T-helper 1 cell treated with Interleukin-12 subunit alpha and Interleukin-12 subunit beta and Interleukin-4 antibody, amounts not matched to agents 30 μg/mL and 1 μg/mL, for 36 hours (primary cell): Measurements from ENCODE around the gene AFF3.
A peak's percentile ranks its signal among the peaks of the same experiment; 100 is the strongest.
"Not testable (repeated sequence)": the region's sequence is repeated elsewhere in the genome, so short reads cannot be mapped to it uniquely, and the experiment has no call there.

ENCODE experiments used
- H3K27ac Mint-ChIP-seq: one replicate; pipeline ENCODE4 v1.8.0; 2021; ENCODE audit warnings: mild to moderate bottlenecking, mixed read lengths
- H3K27me3 Mint-ChIP-seq: one replicate; pipeline ENCODE4 v1.8.0; 2021; ENCODE audit warnings: low read depth, mixed read lengths
- H3K36me3 Mint-ChIP-seq: one replicate; pipeline ENCODE4 v1.8.0; 2021; ENCODE audit warnings: low read depth, mixed read lengths
- H3K4me1 Mint-ChIP-seq: one replicate; pipeline ENCODE4 v1.8.0; 2021; ENCODE audit warnings: low read depth, mixed read lengths
- H3K4me3 Mint-ChIP-seq: one replicate; pipeline ENCODE4 v1.8.0; 2021; ENCODE audit warnings: mild to moderate bottlenecking, moderate library complexity, mixed read lengths
- H3K9me3 Mint-ChIP-seq: one replicate; pipeline ENCODE4 v1.8.0; 2021; ENCODE audit warnings: mixed read lengths

Gene AFF3

GRCh38 chr2:100174026-100174431 is 31.6 kb upstream of the AFF3 start:
- H3K27me3 Mint-ChIP-seq = no peaks in the 10 kb centered on the region
- H3K27ac Mint-ChIP-seq = no peak overlapping the region
- H3K36me3 Mint-ChIP-seq = no peaks in the 10 kb centered on the region
- H3K4me3 Mint-ChIP-seq = no peak overlapping the region
- no peaks in the 10 kb centered on the region for H3K9me3 Mint-ChIP-seq
- H3K4me1 Mint-ChIP-seq = no peaks in the 10 kb centered on the region

DNA sequence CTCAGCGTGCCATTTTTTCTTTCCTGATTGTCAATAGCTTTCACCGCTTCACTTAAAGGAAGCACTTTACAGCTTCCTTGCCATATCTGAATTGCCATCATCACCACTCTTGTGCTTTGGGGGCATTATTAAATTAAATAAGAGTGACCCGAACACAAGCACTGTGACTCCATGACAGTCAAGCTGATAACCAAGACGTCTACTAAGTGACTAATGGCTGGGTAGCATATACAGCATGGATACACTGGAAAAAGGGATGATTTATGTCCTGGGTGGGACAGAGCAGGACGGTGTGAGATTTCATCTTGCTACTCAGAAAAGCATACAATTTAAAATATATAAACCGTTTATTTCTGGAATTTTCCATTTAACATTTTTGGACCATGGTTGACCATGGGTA is 24.3 kb upstream of the AFF3 start:
- no peaks in the 10 kb centered on the region for H3K27me3 Mint-ChIP-seq
- H3K9me3 Mint-ChIP-seq = peaks cover 9% of the 10 kb centered on the region
- H3K36me3 Mint-ChIP-seq = no peaks in the 10 kb centered on the region
- no peak overlapping the region for H3K27ac Mint-ChIP-seq
- no peak overlapping the region for H3K4me3 Mint-ChIP-seq
- no peaks in the 10 kb centered on the region for H3K4me1 Mint-ChIP-seq

DNA sequence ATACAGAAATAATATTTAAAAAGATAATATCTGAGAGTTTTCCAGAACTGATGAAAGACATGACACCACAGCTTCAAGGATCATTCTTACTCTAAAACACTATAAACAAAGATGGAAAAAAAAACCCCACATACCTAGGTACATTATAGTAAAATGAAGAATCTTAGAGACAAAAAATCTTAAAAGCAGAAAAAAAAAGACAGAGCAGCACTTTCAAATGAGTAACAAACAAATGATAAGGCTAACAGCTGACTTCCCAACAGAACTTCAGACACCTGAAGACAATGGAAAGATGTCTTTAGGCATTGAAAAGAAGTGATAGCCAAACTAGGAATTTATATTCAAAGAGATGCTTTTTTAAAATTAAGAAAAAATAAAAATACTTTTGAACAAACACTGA is 21.2 kb upstream of the AFF3 start:
- no peaks in the 10 kb centered on the region for H3K4me1 Mint-ChIP-seq
- H3K36me3 Mint-ChIP-seq = no peaks in the 10 kb centered on the region
- H3K9me3 Mint-ChIP-seq = peaks cover 12% of the 10 kb centered on the region
- H3K27ac Mint-ChIP-seq = no peak overlapping the region
- no peak overlapping the region for H3K4me3 Mint-ChIP-seq
- H3K27me3 Mint-ChIP-seq = no peaks in the 10 kb centered on the region

DNA sequence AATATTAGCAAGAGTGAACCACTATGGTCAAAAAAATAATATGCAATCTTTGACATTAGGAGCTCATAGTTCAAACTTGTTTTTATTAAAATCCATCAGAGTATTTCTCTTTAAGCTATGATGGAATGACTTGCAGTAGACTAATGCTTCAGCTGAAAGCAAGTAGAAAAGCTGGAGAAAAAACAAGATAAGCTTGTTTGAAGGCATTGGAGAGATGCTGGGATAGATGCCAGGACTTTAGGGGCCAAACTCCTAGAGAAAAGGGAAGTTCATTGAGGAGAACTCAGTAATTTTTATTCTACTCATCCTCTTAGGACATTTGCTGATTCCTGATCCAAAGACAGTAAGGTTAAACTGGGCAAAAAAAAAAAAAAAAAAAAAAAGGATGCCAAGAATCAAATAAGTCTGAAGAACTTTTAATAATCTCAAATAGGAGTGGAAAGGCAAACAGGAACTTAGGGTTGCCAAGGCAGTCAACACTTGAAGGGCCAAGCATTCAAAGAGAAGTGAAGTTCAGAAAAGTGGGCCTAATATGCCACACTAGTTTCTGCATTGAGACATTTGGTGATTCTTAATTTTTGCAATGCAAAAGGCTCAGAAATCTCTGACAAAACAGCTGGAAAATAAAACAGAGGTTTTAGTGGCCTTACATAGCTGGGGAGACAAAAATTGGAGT is 19.7 kb upstream of the AFF3 start:
- H3K4me3 Mint-ChIP-seq = no peak overlapping the region
- no peak overlapping the region for H3K27ac Mint-ChIP-seq
- no peaks in the 10 kb centered on the region for H3K36me3 Mint-ChIP-seq
- H3K9me3 Mint-ChIP-seq = peaks cover 12% of the 10 kb centered on the region
- no peaks in the 10 kb centered on the region for H3K27me3 Mint-ChIP-seq
- no peaks in the 10 kb centered on the region for H3K4me1 Mint-ChIP-seq

GRCh38 chr2:100160396-100160795 is 18.0 kb upstream of the AFF3 start:
- H3K4me1 Mint-ChIP-seq = no peaks in the 10 kb centered on the region
- H3K4me3 Mint-ChIP-seq = no peak overlapping the region
- H3K27ac Mint-ChIP-seq = no peak overlapping the region

GRCh38 chr2:100151832-100152231 is 9.4 kb upstream of the AFF3 start:
- not testable (repeated sequence) for H3K4me3 Mint-ChIP-seq, H3K36me3 Mint-ChIP-seq

More at GRCh38 chr2:100160396-100160795, 18.0 kb upstream of the AFF3 start:
- H3K9me3 Mint-ChIP-seq = peaks cover 14% of the 10 kb centered on the region
- no peaks in the 10 kb centered on the region for H3K36me3 Mint-ChIP-seq
- H3K27me3 Mint-ChIP-seq = peaks cover 5% of the 10 kb centered on the region

DNA sequence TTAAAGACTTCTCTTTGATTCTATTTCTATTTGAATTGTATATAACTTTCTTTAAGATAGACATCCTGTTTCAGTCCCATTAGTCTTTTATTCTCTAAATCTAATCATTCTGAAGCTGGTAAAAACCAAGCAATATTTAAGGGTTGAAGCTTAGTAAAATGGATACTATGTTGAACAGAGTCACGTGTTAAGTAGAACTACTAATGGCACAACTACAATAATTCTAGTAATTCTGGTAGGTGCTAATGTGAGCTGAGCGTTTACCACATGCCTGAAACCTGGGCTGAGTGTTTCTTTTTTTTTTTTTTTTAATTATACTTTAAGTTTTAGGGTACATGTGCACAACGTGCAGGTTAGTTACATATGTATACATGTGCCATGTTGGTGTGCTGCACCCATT is 8.9 kb upstream of the AFF3 start:
- H3K4me3 Mint-ChIP-seq = no peak overlapping the region
- H3K27me3 Mint-ChIP-seq = peaks cover 24% of the 10 kb centered on the region
- H3K36me3 Mint-ChIP-seq = peaks cover 4% of the 10 kb centered on the region
- H3K9me3 Mint-ChIP-seq = peaks cover 14% of the 10 kb centered on the region
- H3K27ac Mint-ChIP-seq = no peak overlapping the region
- no peaks in the 10 kb centered on the region for H3K4me1 Mint-ChIP-seq

More at GRCh38 chr2:100151832-100152231, 9.4 kb upstream of the AFF3 start:
- not testable (repeated sequence) for H3K27ac Mint-ChIP-seq, H3K4me1 Mint-ChIP-seq
- Mint-ChIP-seq H3K27me3 (peaks cover 24% of the 10 kb centered on the region), H3K9me3 (peaks cover 14% of the 10 kb centered on the region)

DNA sequence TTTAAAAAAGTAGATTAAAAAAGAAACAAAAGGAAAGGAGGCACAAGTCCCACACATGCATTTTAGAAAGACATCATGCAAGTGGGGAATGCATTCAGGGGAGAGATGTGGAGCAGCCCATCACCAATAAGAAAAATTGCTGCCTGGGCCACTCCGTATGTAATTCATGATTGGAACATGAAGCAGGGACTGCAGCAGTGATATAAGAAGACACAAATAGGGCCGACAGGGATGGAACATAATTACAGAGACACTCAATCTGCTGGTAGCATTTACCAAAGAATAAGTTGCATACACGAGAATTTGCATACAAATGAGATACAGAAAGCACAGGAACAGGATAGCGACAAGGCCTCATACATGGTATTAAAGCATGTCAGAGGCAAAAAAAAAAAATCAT is 6.5 kb upstream of the AFF3 start:
- H3K36me3 Mint-ChIP-seq = peaks cover 4% of the 10 kb centered on the region
- no peak overlapping the region for H3K27ac Mint-ChIP-seq
- H3K9me3 Mint-ChIP-seq = peaks cover 12% of the 10 kb centered on the region
- no peaks in the 10 kb centered on the region for H3K4me1 Mint-ChIP-seq
- H3K27me3 Mint-ChIP-seq = peaks cover 28% of the 10 kb centered on the region
- H3K4me3 Mint-ChIP-seq = no peak overlapping the region

DNA sequence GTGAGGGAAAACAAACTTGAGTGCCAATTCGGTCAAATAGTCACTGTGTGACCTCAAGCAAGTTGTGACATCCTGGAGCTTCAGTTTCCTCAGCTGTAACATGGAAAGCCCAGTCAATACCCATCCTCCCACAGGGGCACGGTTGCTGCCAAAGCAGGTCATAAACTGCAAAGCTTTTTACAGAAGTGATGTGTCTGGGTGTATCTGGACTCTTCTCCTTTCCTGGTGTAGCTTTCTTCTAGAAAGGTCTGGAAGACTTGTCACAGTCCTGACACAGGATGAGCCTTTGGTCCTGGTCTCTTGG is 4.2 kb upstream of the AFF3 start:
- no peak overlapping the region for H3K27ac Mint-ChIP-seq
- H3K4me3 Mint-ChIP-seq = no peak overlapping the region
- peaks cover 2% of the 10 kb centered on the region for H3K36me3 Mint-ChIP-seq
- peaks cover 41% of the 10 kb centered on the region for H3K27me3 Mint-ChIP-seq
- peaks cover 8% of the 10 kb centered on the region for H3K9me3 Mint-ChIP-seq
- H3K4me1 Mint-ChIP-seq = peaks cover 14% of the 10 kb centered on the region

- Mint-ChIP-seq H3K9me3 (peaks cover 8% of the 10 kb centered on the region), H3K27me3 (peaks cover 43% of the 10 kb centered on the region), H3K36me3 (peaks cover 2% of the 10 kb centered on the region), H3K4me1 (peaks cover 14% of the 10 kb centered on the region), H3K4me3 (no peak overlapping the region), H3K27ac (no peak overlapping the region)
Measured at GRCh38 chr2:100145893-100146656, 3.7 kb upstream of the AFF3 start.

DNA sequence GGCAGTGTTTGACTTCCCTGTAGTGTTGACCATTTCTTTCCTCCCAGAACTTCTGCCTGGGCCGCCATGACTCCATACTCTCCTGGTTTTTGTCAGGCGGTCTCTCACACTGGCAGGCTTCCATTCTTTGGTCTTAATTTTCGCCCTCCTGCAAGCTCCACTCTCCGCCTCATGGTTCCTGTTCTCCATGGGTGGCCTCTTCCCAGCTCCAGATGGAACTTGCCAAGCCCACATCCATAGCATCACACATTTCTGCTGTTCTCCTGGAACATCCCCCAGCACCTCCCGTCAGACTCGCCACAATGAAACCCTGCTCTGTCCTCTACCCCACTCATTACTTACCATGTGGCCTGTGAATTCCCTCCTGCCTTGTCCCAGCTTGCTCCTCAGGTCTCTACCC is 896 bp upstream of the AFF3 start:
- Mint-ChIP-seq H3K36me3 (no peaks in the 10 kb centered on the region), H3K4me3 (no peak overlapping the region), H3K4me1 (peaks cover 14% of the 10 kb centered on the region), H3K9me3 (peaks cover 8% of the 10 kb centered on the region), H3K27ac (no peak overlapping the region), H3K27me3 (peaks cover 42% of the 10 kb centered on the region)

DNA sequence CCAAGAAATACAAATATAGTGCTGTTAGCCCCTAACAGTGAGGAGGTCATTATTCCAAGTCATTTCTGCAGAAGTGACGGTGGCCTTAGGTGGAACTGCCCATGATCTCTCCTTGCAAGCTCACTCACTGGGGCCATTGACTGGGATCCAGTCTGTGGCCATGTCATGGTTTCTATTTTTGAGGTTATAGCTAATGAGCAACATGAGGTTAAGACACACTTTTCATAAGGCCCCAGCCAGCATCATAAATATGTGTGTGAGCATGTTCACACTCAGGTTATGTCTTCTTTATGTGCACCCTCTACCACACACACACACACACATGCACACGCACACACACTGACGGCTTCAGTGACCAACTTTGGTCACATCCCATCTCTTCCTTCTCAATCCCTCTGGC is 484 bp downstream of the AFF3 start:
- H3K36me3 Mint-ChIP-seq = no peaks in the 10 kb centered on the region
- peak overlapping the region; percentile 46 for H3K4me3 Mint-ChIP-seq
- H3K27ac Mint-ChIP-seq = peak overlapping the region; percentile 58
- peaks cover 20% of the 10 kb centered on the region for H3K4me1 Mint-ChIP-seq
- H3K9me3 Mint-ChIP-seq = peaks cover 8% of the 10 kb centered on the region
- peaks cover 40% of the 10 kb centered on the region for H3K27me3 Mint-ChIP-seq

DNA sequence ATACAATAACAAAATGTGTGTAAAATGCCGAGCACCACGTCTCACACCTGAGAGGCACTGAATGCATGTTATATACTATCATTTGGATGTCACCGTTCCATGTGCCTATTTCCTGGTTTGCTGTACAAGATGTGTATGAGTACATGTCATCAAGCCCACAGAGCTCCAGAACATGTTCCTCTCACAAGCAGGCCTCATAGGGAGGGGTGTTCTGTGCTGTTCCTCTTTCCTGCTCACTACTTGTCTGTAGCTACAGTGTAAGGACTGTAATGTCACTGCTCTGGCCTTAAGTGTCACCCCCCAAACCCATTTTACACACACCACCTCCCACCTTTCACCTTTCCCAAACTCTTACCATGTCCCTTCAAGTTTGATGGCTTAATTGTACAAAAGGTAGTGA is 1.8 kb downstream of the AFF3 start:
- Mint-ChIP-seq H3K27ac (no peak overlapping the region), H3K4me1 (peaks cover 20% of the 10 kb centered on the region), H3K4me3 (no peak overlapping the region), H3K9me3 (peaks cover 8% of the 10 kb centered on the region), H3K36me3 (no peaks in the 10 kb centered on the region), H3K27me3 (peaks cover 34% of the 10 kb centered on the region)

DNA sequence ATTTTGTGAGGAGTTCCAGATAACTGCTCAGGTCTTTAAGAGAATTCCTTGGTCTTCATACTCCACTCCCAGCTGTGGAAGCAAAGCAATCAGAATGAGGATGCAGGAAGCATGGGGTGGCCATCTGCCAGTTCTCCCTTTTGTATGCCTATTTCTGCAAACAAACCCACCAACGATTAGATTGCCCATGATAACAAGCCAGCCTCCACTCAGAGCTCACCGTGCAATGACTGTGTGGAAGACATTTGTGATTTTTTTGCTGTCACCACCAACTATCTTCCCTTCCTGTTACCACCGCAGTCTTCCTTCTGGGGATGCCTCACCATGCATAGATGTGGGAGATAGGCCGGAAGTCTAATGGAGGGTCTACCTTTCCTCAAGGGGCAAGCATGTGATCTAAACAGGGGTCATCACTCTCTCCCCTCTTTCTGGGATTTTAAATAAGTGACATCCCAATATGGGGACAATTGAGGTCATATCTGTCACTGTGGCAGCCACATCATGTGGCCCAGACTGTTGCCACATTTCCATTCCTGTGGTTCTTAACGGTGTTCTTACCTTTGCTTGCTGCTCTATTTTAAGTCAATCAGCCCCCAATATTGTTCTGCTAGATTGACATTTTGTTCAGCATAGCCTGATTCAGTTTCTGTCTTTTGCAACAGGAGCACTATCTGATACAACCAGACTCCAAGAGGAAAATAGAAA is 4.4 kb downstream of the AFF3 start:
- H3K9me3 Mint-ChIP-seq = no peaks in the 10 kb centered on the region
- H3K27me3 Mint-ChIP-seq = peaks cover 14% of the 10 kb centered on the region
- H3K27ac Mint-ChIP-seq = no peak overlapping the region
- H3K4me1 Mint-ChIP-seq = peaks cover 13% of the 10 kb centered on the region
- H3K4me3 Mint-ChIP-seq = no peak overlapping the region
- H3K36me3 Mint-ChIP-seq = no peaks in the 10 kb centered on the region

DNA sequence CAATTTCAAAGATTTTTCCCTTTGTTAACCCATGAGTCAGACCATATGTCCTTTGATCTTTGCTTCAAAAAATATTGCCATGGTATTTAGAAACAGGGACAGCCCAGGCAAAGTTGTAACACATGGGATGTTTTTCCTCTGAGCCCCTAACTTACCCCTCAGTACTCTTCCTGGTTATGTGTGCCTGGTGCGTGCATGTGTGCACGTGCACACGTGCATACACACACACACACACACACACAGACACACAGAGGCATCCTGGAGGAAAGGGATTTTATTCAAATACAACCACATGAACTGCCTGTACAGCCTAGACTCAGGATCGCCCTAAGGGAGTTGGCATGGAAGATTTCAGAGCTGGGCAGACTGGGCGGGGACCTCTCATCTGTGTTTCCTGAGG is 5.1 kb downstream of the AFF3 start:
- Mint-ChIP-seq H3K9me3 (no peaks in the 10 kb centered on the region), H3K27ac (no peak overlapping the region), H3K27me3 (peaks cover 10% of the 10 kb centered on the region), H3K4me3 (no peak overlapping the region), H3K36me3 (no peaks in the 10 kb centered on the region), H3K4me1 (peaks cover 9% of the 10 kb centered on the region)
